ENCODE results near the gene RNFT1. TPM values are rescaled to one million over a fixed set of nuclear protein-coding genes. Genes with fewer than 3 reads are reported as not detected.
"Not testable (repeated sequence)": the region's sequence is repeated elsewhere in the genome, so short reads cannot be mapped to it uniquely, and the experiment has no call there.

RNFT1 gene
- total RNA-seq, 1 donor from 2014 or later, result 39.5 TPM

- intact Hi-C loops (cut with DNase I), result no loop called here
These were observed 8.2 kb upstream of the RNFT1 start for GRCh38 chr17:59972778-59973177.

GRCh38 chr17:59971771-59972170 lies 7.2 kb upstream of the RNFT1 start:
- ATAC-seq; H3K4me1 ChIP-seq; intact Hi-C loops (cut with DNase I); H3K36me3 ChIP-seq; DNase-seq; H3K4me3 ChIP-seq; H3K27me3 ChIP-seq (ENCODE audit: low read depth); H3K9me3 ChIP-seq; H3K27ac ChIP-seq: not testable (repeated sequence)

More at GRCh38 chr17:59972778-59973177, 8.2 kb upstream of the RNFT1 start:
- DNase-seq (no peak), ATAC-seq (no peak)
- Histone ChIP-seq H3K4me3 (no peak overlapping the region), H3K27ac (no peak overlapping the region), H3K27me3 (ENCODE audit: low read depth) (no peaks in the 10 kb centered on the region), H3K4me1 (no peaks in the 10 kb centered on the region), H3K36me3 (no peaks in the 10 kb centered on the region), H3K9me3 (no peaks in the 10 kb centered on the region)
- TF ChIP-seq CTCF (IDR thresholded peaks at IDR 0.05), result no peak

GRCh38 chr17:59963738-59964481 lies 630 bp downstream of the RNFT1 start:
- peak overlapping the region; percentile 96 for H3K27ac ChIP-seq
- no peak for TF ChIP-seq CTCF (IDR thresholded peaks at IDR 0.05)
- ATAC-seq, result peak; percentile 63 to 70
- intact Hi-C loops (cut with DNase I), result no loop called here
- H3K4me1 ChIP-seq, result peaks cover 18% of the 10 kb centered on the region
- H3K27me3 ChIP-seq (ENCODE audit: low read depth), result no peaks in the 10 kb centered on the region
- no peak for DNase-seq
- H3K9me3 ChIP-seq, result no peaks in the 10 kb centered on the region
- H3K4me3 ChIP-seq, result peak overlapping the region; percentile 90
- no peaks in the 10 kb centered on the region for H3K36me3 ChIP-seq

GRCh38 chr17:59962739-59963318 lies 1.7 kb downstream of the RNFT1 start:
- H3K4me3 ChIP-seq, result peak overlapping the region; percentile 90

GRCh38 chr17:59959574-59959973 lies 5.0 kb downstream of the RNFT1 start:
- DNase-seq, H3K27ac ChIP-seq: not testable (repeated sequence)

More at GRCh38 chr17:59962739-59963318, 1.7 kb downstream of the RNFT1 start:
- no peak for TF ChIP-seq CTCF (IDR thresholded peaks at IDR 0.05)
- ATAC-seq, result no peak
- Histone ChIP-seq H3K36me3 (peaks cover 8% of the 10 kb centered on the region), H3K9me3 (no peaks in the 10 kb centered on the region), H3K27ac (no peak overlapping the region), H3K27me3 (ENCODE audit: low read depth) (no peaks in the 10 kb centered on the region), H3K4me1 (peaks cover 18% of the 10 kb centered on the region)
- intact Hi-C loops (cut with DNase I), result no loop called here
- DNase-seq, result no peak

GRCh38 chr17:59954856-59955255 lies 9.7 kb downstream of the RNFT1 start:
- intact Hi-C loops (cut with DNase I), result no loop called here
- H3K36me3 ChIP-seq, result peaks cover 67% of the 10 kb centered on the region
- no peaks in the 10 kb centered on the region for H3K4me1 ChIP-seq
- TF ChIP-seq CTCF (IDR thresholded peaks at IDR 0.05), result no peak
- DNase-seq, result no peak
- ATAC-seq, result no peak
- H3K27me3 ChIP-seq (ENCODE audit: low read depth), result no peaks in the 10 kb centered on the region
- no peak overlapping the region for H3K4me3 ChIP-seq
- no peaks in the 10 kb centered on the region for H3K9me3 ChIP-seq
- no peak overlapping the region for H3K27ac ChIP-seq

More at GRCh38 chr17:59959574-59959973, 5.0 kb downstream of the RNFT1 start:
- intact Hi-C loops (cut with DNase I); H3K27me3 ChIP-seq (ENCODE audit: low read depth); H3K4me3 ChIP-seq; ATAC-seq; H3K9me3 ChIP-seq: not testable (repeated sequence)
- Histone ChIP-seq H3K36me3 (peaks cover 40% of the 10 kb centered on the region), H3K4me1 (peaks cover 13% of the 10 kb centered on the region)

Measured in lower lobe of right lung (tissue), 2 donors.